Duodenal mucosa (tissue), 2 donors: ENCODE results near the gene FUOM.

ENCODE experiments used
- H3K27ac ChIP-seq: one replicate; pipeline ENCODE4 v1.7.0; 2013; ENCODE audit warnings: low read depth, low read length
- H3K27me3 ChIP-seq, 2 donors: one replicate each; pipeline ENCODE4 v1.7.0; 2013; ENCODE audit warnings: low read length in 2 of 2, control low read depth in 1 of 2; ENCODE audit not compliant: insufficient read depth in 2 of 2, control insufficient read depth in 1 of 2
- H3K36me3 ChIP-seq, 2 donors: one replicate each; pipeline ENCODE4 v1.7.0; 2013; ENCODE audit warnings: low read length in 2 of 2, control low read depth in 1 of 2; ENCODE audit not compliant: insufficient read depth in 2 of 2, control insufficient read depth in 1 of 2
- H3K4me1 ChIP-seq, 2 donors: one replicate each; pipeline ENCODE4 v1.7.0; 2013; ENCODE audit warnings: low read length in 2 of 2, control low read depth in 1 of 2; ENCODE audit not compliant: insufficient read depth in 2 of 2, control insufficient read depth in 1 of 2
- H3K4me3 ChIP-seq, 2 donors: one replicate each; pipeline ENCODE4 v1.7.0; 2013; ENCODE audit warnings: low read length in 2 of 2, low read depth in 1 of 2
- H3K9ac ChIP-seq, 2 donors: one replicate each; pipeline ENCODE4 v1.7.0; 2013; ENCODE audit warnings: low read length in 2 of 2, low read depth in 1 of 2
- H3K9me3 ChIP-seq, 2 donors: one replicate each; pipeline ENCODE4 v1.7.0; 2013; ENCODE audit warnings: low read length in 2 of 2, control low read depth in 1 of 2; ENCODE audit not compliant: control insufficient read depth in 1 of 2

FUOM gene

GRCh38 chr10:133350950-133351329, 6.9 kb downstream of the FUOM start:
- Histone ChIP-seq H3K9ac (no peak overlapping the region), H3K27me3 (peaks cover 0 to 5% of the 10 kb centered on the region in 2 donors), H3K4me1 (peaks cover 10 to 18% of the 10 kb centered on the region in 2 donors), H3K27ac (no peak overlapping the region), H3K9me3 (no peaks in the 10 kb centered on the region), H3K36me3 (peaks cover 0 to 10% of the 10 kb centered on the region in 2 donors), H3K4me3 (no peak overlapping the region)

- H3K4me1 ChIP-seq = peaks cover 7 to 18% of the 10 kb centered on the region in 2 donors
- H3K9me3 ChIP-seq = no peaks in the 10 kb centered on the region
- H3K4me3 ChIP-seq = no peak overlapping the region
- H3K27me3 ChIP-seq = peaks cover 0 to 5% of the 10 kb centered on the region in 2 donors
- H3K36me3 ChIP-seq = peaks cover 0 to 8% of the 10 kb centered on the region in 2 donors
- H3K9ac ChIP-seq = no peak overlapping the region
- H3K27ac ChIP-seq = no peak overlapping the region
Observed at GRCh38 chr10:133350283-133350949, 7.4 kb downstream of the FUOM start.

GRCh38 chr10:133349577-133350011, 8.2 kb downstream of the FUOM start:
- H3K9me3 ChIP-seq = no peaks in the 10 kb centered on the region
- H3K27ac ChIP-seq = no peak overlapping the region
- H3K4me3 ChIP-seq = no peak overlapping the region
- H3K36me3 ChIP-seq = peaks cover 0 to 8% of the 10 kb centered on the region in 2 donors
- H3K9ac ChIP-seq = no peak overlapping the region
- peaks cover 7 to 18% of the 10 kb centered on the region in 2 donors for H3K4me1 ChIP-seq
- peaks cover 0 to 5% of the 10 kb centered on the region in 2 donors for H3K27me3 ChIP-seq

- Histone ChIP-seq H3K9me3 (no peaks in the 10 kb centered on the region), H3K27me3 (peaks cover 0 to 5% of the 10 kb centered on the region in 2 donors), H3K9ac (no peak overlapping the region), H3K27ac (no peak overlapping the region), H3K36me3 (peaks cover 0 to 5% of the 10 kb centered on the region in 2 donors), H3K4me3 (no peak overlapping the region), H3K4me1 (peaks cover 7 to 18% of the 10 kb centered on the region in 2 donors)
Observed at GRCh38 chr10:133349160-133349568, 8.7 kb downstream of the FUOM start.

GRCh38 chr10:133347710-133348517, 9.9 kb downstream of the FUOM start:
- Histone ChIP-seq H3K36me3 (peaks cover 0 to 5% of the 10 kb centered on the region in 2 donors), H3K4me3 (peak overlapping the region; percentile 67 to 72), H3K9me3 (no peaks in the 10 kb centered on the region), H3K9ac (peak overlapping the region; percentile 43 to 78), H3K4me1 (peaks cover 12 to 24% of the 10 kb centered on the region in 2 donors), H3K27ac (peak overlapping the region; percentile 62), H3K27me3 (peaks cover 0 to 5% of the 10 kb centered on the region in 2 donors)

GRCh38 chr10:133346413-133346812, 11.4 kb downstream of the FUOM start:
- no peaks in the 10 kb centered on the region for H3K36me3 ChIP-seq
- H3K9me3 ChIP-seq = no peaks in the 10 kb centered on the region
- H3K27ac ChIP-seq = no peak overlapping the region
- H3K4me3 ChIP-seq = no peak overlapping the region
- peaks cover 13 to 25% of the 10 kb centered on the region in 2 donors for H3K4me1 ChIP-seq
- H3K27me3 ChIP-seq = peaks cover 0 to 5% of the 10 kb centered on the region in 2 donors
- no peak overlapping the region for H3K9ac ChIP-seq

- no peak overlapping the region for H3K9ac ChIP-seq
- no peaks in the 10 kb centered on the region for H3K36me3 ChIP-seq
- H3K9me3 ChIP-seq = no peaks in the 10 kb centered on the region
- peaks cover 10 to 21% of the 10 kb centered on the region in 2 donors for H3K4me1 ChIP-seq
- no peak overlapping the region for H3K4me3 ChIP-seq
- H3K27ac ChIP-seq = no peak overlapping the region
- peaks cover 0 to 2% of the 10 kb centered on the region in 2 donors for H3K27me3 ChIP-seq
Observed at GRCh38 chr10:133344236-133344635, 13.6 kb downstream of the FUOM start.

- no peak overlapping the region for H3K27ac ChIP-seq
- H3K36me3 ChIP-seq = no peaks in the 10 kb centered on the region
- H3K4me1 ChIP-seq = peaks cover 6 to 18% of the 10 kb centered on the region in 2 donors
- peak overlapping the region; percentile 21 to 45 for H3K4me3 ChIP-seq
- peaks cover 0 to 6% of the 10 kb centered on the region in 2 donors for H3K27me3 ChIP-seq
- no peaks in the 10 kb centered on the region for H3K9me3 ChIP-seq
- peak overlapping the region in 1 of 2 donors; percentile 57 for H3K9ac ChIP-seq
Observed at GRCh38 chr10:133343558-133343957, 14.3 kb downstream of the FUOM start.

GRCh38 chr10:133342942-133343341, 14.9 kb downstream of the FUOM start:
- Histone ChIP-seq H3K36me3 (no peaks in the 10 kb centered on the region), H3K27ac (no peak overlapping the region), H3K27me3 (peaks cover 2 to 11% of the 10 kb centered on the region in 2 donors), H3K9ac (peak overlapping the region in 1 of 2 donors; percentile 57), H3K4me3 (peak overlapping the region; percentile 21 to 45), H3K9me3 (no peaks in the 10 kb centered on the region), H3K4me1 (peaks cover 6 to 18% of the 10 kb centered on the region in 2 donors)

GRCh38 chr10:133341983-133342382, 15.8 kb downstream of the FUOM start:
- Histone ChIP-seq H3K9me3 (no peaks in the 10 kb centered on the region), H3K27me3 (peaks cover 12 to 21% of the 10 kb centered on the region in 2 donors), H3K4me3 (no peak overlapping the region), H3K36me3 (no peaks in the 10 kb centered on the region), H3K4me1 (peaks cover 6 to 23% of the 10 kb centered on the region in 2 donors), H3K27ac (no peak overlapping the region), H3K9ac (no peak overlapping the region)
